ENCODE data around the gene TAGLN3. TPM values are rescaled to one million over a fixed set of nuclear protein-coding genes. Genes with fewer than 3 reads are reported as not detected.
A peak's percentile ranks its signal among the peaks of the same experiment; 100 is the strongest.

Gene TAGLN3
- total and polyA plus RNA-seq, 4 experiments from 2014 or later = not detected

DNA sequence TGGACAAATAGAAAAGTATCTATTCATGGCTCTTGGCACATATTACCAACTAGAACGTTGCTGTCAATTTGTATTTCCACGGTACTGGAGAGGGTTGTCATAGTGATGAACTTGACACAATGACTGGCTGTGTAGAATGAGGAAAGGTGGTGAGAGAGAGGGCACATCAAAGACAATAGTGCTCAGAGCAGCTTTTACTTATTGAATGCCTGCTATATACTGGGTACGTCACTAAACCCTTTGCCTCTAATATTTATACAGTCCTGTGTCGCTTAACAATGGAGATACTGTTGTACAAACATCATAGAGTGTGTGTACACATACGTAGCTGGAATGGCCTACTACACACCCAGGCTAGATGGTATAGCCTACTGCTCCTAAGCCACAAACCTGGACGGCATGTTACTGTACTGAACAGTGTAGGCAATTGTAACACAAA lies 44.1 kb downstream of the TAGLN3 start:
- Mint-ChIP-seq H3K36me3 (no peaks in the 10 kb centered on the region), H3K9me3 (peaks cover 0 to 1% (median 0%) of the 10 kb centered on the region in 8 donors), H3K4me3 (no peak overlapping the region), H3K4me1 (no peaks in the 10 kb centered on the region), H3K27ac (no peak overlapping the region), H3K27me3 (peaks cover 0 to 2% of the 10 kb centered on the region in 2 donors)
- no peaks in the 10 kb centered on the region for H3K36me3 ChIP-seq (ENCODE audit: insufficient read depth, low read length)
- no peak overlapping the region for H3K27ac ChIP-seq (ENCODE audit: low read depth, low read length)
- H3K27me3 ChIP-seq (ENCODE audit: insufficient read depth, low read length) = no peaks in the 10 kb centered on the region
- H3K4me1 ChIP-seq (ENCODE audit: insufficient read depth, low read length) = no peaks in the 10 kb centered on the region
- DNase-seq = no peak
- H3K4me3 ChIP-seq (ENCODE audit: low read length in 2 of 2) = no peak overlapping the region
- ChIA-PET POLR2A (ENCODE audit: partially characterized antibody) (interaction anchor here (1.8 kb wide), 1 partner anchor 29 kb away, joined by 4 read pairs; no protein-coding TSS in a partner anchor), CTCF (ENCODE audit: partially characterized antibody) (interaction anchor here (0.6 to 5.2 kb wide), 22 partner anchors 8 to 334 kb away, joined by 3 to 43 read pairs (median 4); partner anchors contain the start of genes ABHD10 and TMPRSS7)
- no peaks in the 10 kb centered on the region for H3K9me3 ChIP-seq (ENCODE audit: control insufficient read depth in 1 of 2, low read length in 2 of 2)
- intact Hi-C loops (cut with micrococcal nuclease) = loop anchor here (1.0 kb wide), 4 partner anchors 29 to 326 kb away; partner anchors contain the start of gene C3orf52

DNA sequence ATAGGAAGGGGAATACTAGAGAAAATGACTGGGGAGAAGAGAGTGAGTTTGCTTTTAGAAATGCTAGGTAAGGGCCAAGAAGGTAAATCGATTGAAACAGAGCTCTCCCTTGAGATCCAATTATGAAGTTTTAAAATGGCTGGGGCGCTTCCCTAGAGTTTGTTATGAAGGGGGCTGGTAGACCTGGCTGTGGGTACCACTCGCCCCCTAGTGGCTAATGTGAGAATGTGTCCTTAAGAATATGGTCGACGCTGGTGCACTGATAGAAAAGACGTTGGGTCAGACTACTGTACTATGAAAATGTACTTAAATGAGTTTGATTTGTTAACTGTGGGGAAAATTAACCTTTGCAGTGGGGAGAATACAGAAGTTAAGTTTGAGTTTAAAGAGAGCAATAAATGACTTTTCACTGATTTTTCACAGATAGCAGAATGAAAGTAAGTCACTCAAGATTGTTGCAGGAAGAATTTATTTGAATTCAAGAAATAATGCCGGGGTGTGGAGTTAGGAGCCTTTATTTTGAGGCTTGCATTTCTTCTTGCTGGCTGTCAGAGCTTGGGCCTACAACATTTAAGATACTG lies 45.0 kb downstream of the TAGLN3 start:
- POLR2A ChIA-PET (ENCODE audit: partially characterized antibody) = interaction anchor here (1.8 kb wide), 1 partner anchor 28 kb away, joined by 4 read pairs; no protein-coding TSS in a partner anchor

DNA sequence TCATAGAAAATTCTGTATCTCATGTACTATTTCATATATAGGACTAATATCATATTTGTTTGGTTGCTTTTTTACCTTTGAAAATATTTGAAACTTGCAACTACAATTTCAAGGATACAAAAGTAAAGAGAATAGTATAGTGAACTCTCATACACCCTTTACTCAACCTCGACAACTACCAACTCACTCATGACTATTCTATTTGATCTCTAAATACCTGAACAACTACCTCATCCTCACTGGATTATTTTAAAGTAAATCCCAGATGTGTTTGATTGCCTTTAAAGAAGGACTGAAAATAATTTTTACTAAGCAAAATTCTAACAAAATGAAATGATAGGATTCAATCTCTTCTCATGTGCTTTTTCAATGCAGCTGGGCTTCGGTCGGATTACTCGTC lies 47.9 kb downstream of the TAGLN3 start:
- Mint-ChIP-seq H3K27ac (no peak overlapping the region), H3K9me3 (peaks cover 0 to 2% (median 0%) of the 10 kb centered on the region in 8 donors)
- CTCF ChIA-PET (ENCODE audit: partially characterized antibody) = interaction anchor here (1.0 to 1.1 kb wide), 2 partner anchors 57 to 65 kb away, joined by 3 to 5 read pairs; no protein-coding TSS in a partner anchor

More for the DNA sequence above, 45.0 kb downstream of the TAGLN3 start:
- Mint-ChIP-seq H3K4me1 (no peaks in the 10 kb centered on the region), H3K9me3 (no peaks in the 10 kb centered on the region), H3K27ac (no peak overlapping the region), H3K4me3 (no peak overlapping the region), H3K27me3 (peaks cover 1 to 2% of the 10 kb centered on the region in 2 donors), H3K36me3 (no peaks in the 10 kb centered on the region)
- no peak overlapping the region for H3K4me3 ChIP-seq (ENCODE audit: low read length in 2 of 2)
- intact Hi-C loops (cut with micrococcal nuclease) = loop anchor here (1.0 kb wide), 4 partner anchors 29 to 326 kb away; partner anchors contain the start of gene C3orf52
- H3K36me3 ChIP-seq (ENCODE audit: insufficient read depth, low read length) = no peaks in the 10 kb centered on the region
- no peaks in the 10 kb centered on the region for H3K9me3 ChIP-seq (ENCODE audit: control insufficient read depth in 1 of 2, low read length in 2 of 2)
- H3K27me3 ChIP-seq (ENCODE audit: insufficient read depth, low read length) = no peaks in the 10 kb centered on the region
- H3K27ac ChIP-seq (ENCODE audit: low read depth, low read length) = no peak overlapping the region
- no peaks in the 10 kb centered on the region for H3K4me1 ChIP-seq (ENCODE audit: insufficient read depth, low read length)
- DNase-seq = peak; percentile 53 to 64 (median 56)
- CTCF ChIA-PET (ENCODE audit: partially characterized antibody) = interaction anchor here (0.6 to 5.2 kb wide), 25 partner anchors 9 to 335 kb away, joined by 3 to 43 read pairs (median 4); partner anchors contain the start of genes ABHD10, C3orf52 and TMPRSS7

DNA sequence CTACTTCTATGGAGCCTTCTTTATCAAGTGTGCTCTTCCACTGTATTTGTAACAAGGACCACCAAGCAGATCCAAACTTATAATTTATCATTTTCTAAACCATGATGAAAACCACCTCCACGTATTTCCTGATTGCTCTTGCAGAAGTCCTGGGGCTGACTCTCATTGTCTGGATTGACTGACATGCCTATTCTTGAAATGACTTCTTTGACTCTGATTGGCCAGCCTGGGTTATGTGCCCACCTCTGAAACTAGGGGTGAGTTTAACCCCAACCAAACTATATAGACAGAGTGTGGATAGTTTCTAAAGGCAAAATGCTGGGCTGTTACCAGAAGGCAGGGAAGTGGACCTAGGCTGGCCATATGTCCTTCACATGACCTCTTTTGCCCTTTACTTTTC lies 48.5 kb downstream of the TAGLN3 start:
- Mint-ChIP-seq H3K4me3 (no peak overlapping the region), H3K9me3 (peaks cover 0 to 2% (median 0%) of the 10 kb centered on the region in 8 donors), H3K4me1 (no peaks in the 10 kb centered on the region), H3K27ac (no peak overlapping the region), H3K36me3 (no peaks in the 10 kb centered on the region), H3K27me3 (peaks cover 3 to 4% of the 10 kb centered on the region in 2 donors)
- no peak for DNase-seq
- H3K36me3 ChIP-seq (ENCODE audit: insufficient read depth, low read length) = no peaks in the 10 kb centered on the region
- CTCF ChIA-PET (ENCODE audit: partially characterized antibody) = no interaction called here
- H3K9me3 ChIP-seq (ENCODE audit: control insufficient read depth in 1 of 2, low read length in 2 of 2) = no peaks in the 10 kb centered on the region
- H3K4me3 ChIP-seq (ENCODE audit: low read length in 2 of 2) = no peak overlapping the region
- H3K27me3 ChIP-seq (ENCODE audit: insufficient read depth, low read length) = no peaks in the 10 kb centered on the region
- intact Hi-C loops (cut with micrococcal nuclease) = no loop called here
- no peaks in the 10 kb centered on the region for H3K4me1 ChIP-seq (ENCODE audit: insufficient read depth, low read length)
- H3K27ac ChIP-seq (ENCODE audit: low read depth, low read length) = no peak overlapping the region
- POLR2A ChIA-PET (ENCODE audit: partially characterized antibody) = no interaction called here

More for the DNA sequence above, 47.9 kb downstream of the TAGLN3 start:
- no peaks in the 10 kb centered on the region for H3K36me3 ChIP-seq (ENCODE audit: insufficient read depth, low read length)
- intact Hi-C loops (cut with micrococcal nuclease) = no loop called here
- Mint-ChIP-seq H3K4me1 (no peaks in the 10 kb centered on the region), H3K4me3 (no peak overlapping the region), H3K27me3 (peaks cover under 1 to 3% of the 10 kb centered on the region in 2 donors), H3K36me3 (no peaks in the 10 kb centered on the region)
- H3K4me1 ChIP-seq (ENCODE audit: insufficient read depth, low read length) = no peaks in the 10 kb centered on the region
- H3K27ac ChIP-seq (ENCODE audit: low read depth, low read length) = no peak overlapping the region
- no peak overlapping the region for H3K4me3 ChIP-seq (ENCODE audit: low read length in 2 of 2)
- H3K27me3 ChIP-seq (ENCODE audit: insufficient read depth, low read length) = no peaks in the 10 kb centered on the region
- POLR2A ChIA-PET (ENCODE audit: partially characterized antibody) = no interaction called here
- DNase-seq = no peak
- no peaks in the 10 kb centered on the region for H3K9me3 ChIP-seq (ENCODE audit: control insufficient read depth in 1 of 2, low read length in 2 of 2)

DNA sequence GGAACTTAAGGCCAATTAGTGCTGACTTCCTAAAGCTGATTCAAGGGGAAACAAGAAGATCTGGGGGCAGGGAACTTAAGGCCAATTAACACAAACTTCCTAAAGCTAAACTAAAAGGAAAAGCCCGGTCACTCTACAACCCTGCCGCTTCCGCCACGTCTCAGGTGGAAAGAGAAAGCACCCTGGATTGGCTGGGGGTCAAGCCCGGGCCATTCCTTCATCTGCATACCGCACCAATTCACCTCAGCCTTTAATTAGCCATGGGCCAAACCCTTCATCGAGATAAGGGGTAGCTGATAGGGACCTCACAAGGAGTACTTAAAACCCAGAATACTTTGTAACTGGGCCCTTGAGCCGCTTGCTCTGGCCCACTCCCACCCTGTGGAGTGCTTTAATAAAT lies 50.2 kb downstream of the TAGLN3 start:
- Histone ChIP-seq H3K4me1 (ENCODE audit: insufficient read depth, low read length) (no peaks in the 10 kb centered on the region), H3K4me3 (ENCODE audit: low read length in 2 of 2) (no peak overlapping the region), H3K27ac (ENCODE audit: low read depth, low read length) (no peak overlapping the region), H3K36me3 (ENCODE audit: insufficient read depth, low read length) (no peaks in the 10 kb centered on the region), H3K9me3 (ENCODE audit: control insufficient read depth in 1 of 2, low read length in 2 of 2) (no peaks in the 10 kb centered on the region), H3K27me3 (ENCODE audit: insufficient read depth, low read length) (no peaks in the 10 kb centered on the region)
- DNase-seq = no peak
- H3K27me3 Mint-ChIP-seq = peaks cover 4 to 5% of the 10 kb centered on the region in 2 donors
- ChIA-PET CTCF (ENCODE audit: partially characterized antibody) (interaction anchor here (1.2 kb wide), 1 partner anchor 8 kb away, joined by 3 read pairs; no protein-coding TSS in a partner anchor), POLR2A (ENCODE audit: partially characterized antibody) (no interaction called here)
- H3K36me3 Mint-ChIP-seq = no peaks in the 10 kb centered on the region
- H3K9me3 Mint-ChIP-seq = peaks cover 0 to 2% (median 0%) of the 10 kb centered on the region in 8 donors
- no peaks in the 10 kb centered on the region for H3K4me1 Mint-ChIP-seq
- intact Hi-C loops (cut with micrococcal nuclease) = no loop called here
- H3K4me3 Mint-ChIP-seq = peak overlapping the region in 1 of 8 donors; percentile 15
- no peak overlapping the region for H3K27ac Mint-ChIP-seq

DNA sequence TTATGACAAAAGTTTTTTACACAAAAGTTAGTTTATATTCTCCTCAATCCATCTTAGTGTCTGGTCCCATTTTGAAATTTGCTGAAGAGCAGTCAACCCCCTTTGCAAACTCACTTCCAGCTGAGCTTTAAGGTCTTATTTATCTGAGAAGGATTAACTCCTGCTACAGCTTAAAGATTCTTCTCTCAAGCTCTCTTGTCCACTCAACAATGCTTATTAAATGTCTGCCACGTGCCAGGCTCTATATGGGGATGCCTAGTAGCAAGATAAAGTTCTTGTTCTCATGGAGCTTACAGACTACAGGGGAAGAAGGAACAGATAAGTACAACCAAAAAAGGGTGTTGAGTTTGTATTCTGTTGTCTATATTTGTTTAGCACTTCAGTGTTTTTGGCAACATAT lies 54.5 kb downstream of the TAGLN3 start:
- Mint-ChIP-seq H3K27me3 (peaks cover 4 to 18% of the 10 kb centered on the region in 2 donors), H3K36me3 (no peaks in the 10 kb centered on the region), H3K27ac (no peak overlapping the region), H3K4me3 (no peak overlapping the region), H3K9me3 (peaks cover 0 to 2% (median 0%) of the 10 kb centered on the region in 8 donors), H3K4me1 (peaks cover 4 to 12% (median 5%) of the 10 kb centered on the region in 4 donors)
- ChIA-PET CTCF (ENCODE audit: partially characterized antibody) (interaction anchor here (1.5 to 3.6 kb wide), 2 partner anchors 10 to 14 kb away, joined by 3 to 43 read pairs; no protein-coding TSS in a partner anchor), POLR2A (ENCODE audit: partially characterized antibody) (no interaction called here)
- Histone ChIP-seq H3K4me1 (ENCODE audit: insufficient read depth, low read length) (no peaks in the 10 kb centered on the region), H3K27ac (ENCODE audit: low read depth, low read length) (no peak overlapping the region), H3K36me3 (ENCODE audit: insufficient read depth, low read length) (no peaks in the 10 kb centered on the region), H3K4me3 (ENCODE audit: low read length in 2 of 2) (no peak overlapping the region), H3K27me3 (ENCODE audit: insufficient read depth, low read length) (no peaks in the 10 kb centered on the region), H3K9me3 (ENCODE audit: control insufficient read depth in 1 of 2, low read length in 2 of 2) (no peaks in the 10 kb centered on the region)
- intact Hi-C loops (cut with micrococcal nuclease) = no loop called here
- no peak for DNase-seq

DNA sequence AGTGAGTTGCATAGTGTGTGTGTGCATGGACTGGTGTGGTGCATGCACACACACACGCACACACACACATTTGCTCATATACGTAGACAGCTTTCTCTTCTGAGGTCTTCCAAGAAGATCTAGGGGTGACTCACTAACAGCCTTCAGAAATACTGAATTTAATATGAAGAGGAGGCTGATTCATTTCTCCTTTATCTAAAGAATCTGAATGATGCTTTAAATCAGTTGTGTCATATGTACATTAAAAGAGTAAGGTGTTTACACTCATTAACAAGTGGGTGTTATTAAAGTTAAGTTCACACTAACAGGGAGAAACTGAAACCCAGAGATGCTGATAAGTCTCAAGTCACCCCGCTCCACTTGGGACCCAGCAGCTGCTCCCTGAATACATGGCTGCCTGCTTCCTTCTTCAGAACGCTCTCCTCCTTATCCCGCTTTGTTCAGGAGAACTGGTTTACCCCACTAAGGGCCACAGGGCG lies 57.8 kb downstream of the TAGLN3 start:
- H3K9me3 Mint-ChIP-seq = peaks cover 0 to 4% (median 1%) of the 10 kb centered on the region in 8 donors
- CTCF ChIA-PET (ENCODE audit: partially characterized antibody) = interaction anchor here (2.2 kb wide), 1 partner anchor 13 kb away, joined by 11 read pairs; no protein-coding TSS in a partner anchor
- H3K4me1 ChIP-seq (ENCODE audit: insufficient read depth, low read length) = no peaks in the 10 kb centered on the region
- peak overlapping the region in 3 of 8 donors; percentile 3 to 53 (median 34) for H3K4me3 Mint-ChIP-seq
- no peak for DNase-seq
- no peaks in the 10 kb centered on the region for H3K36me3 Mint-ChIP-seq
- intact Hi-C loops (cut with micrococcal nuclease) = no loop called here
- no peak overlapping the region for H3K27ac Mint-ChIP-seq
- POLR2A ChIA-PET (ENCODE audit: partially characterized antibody) = interaction anchor here (0.6 kb wide), 1 partner anchor 11 kb away, joined by 3 read pairs; no protein-coding TSS in a partner anchor
- H3K9me3 ChIP-seq (ENCODE audit: control insufficient read depth in 1 of 2, low read length in 2 of 2) = no peaks in the 10 kb centered on the region
- peaks cover 2 to 21% of the 10 kb centered on the region in 2 donors for H3K27me3 Mint-ChIP-seq
- H3K27ac ChIP-seq (ENCODE audit: low read depth, low read length) = no peak overlapping the region
- H3K27me3 ChIP-seq (ENCODE audit: insufficient read depth, low read length) = no peaks in the 10 kb centered on the region
- H3K4me3 ChIP-seq (ENCODE audit: low read length in 2 of 2) = no peak overlapping the region
- no peaks in the 10 kb centered on the region for H3K36me3 ChIP-seq (ENCODE audit: insufficient read depth, low read length)
- peaks cover 4 to 12% (median 5%) of the 10 kb centered on the region in 4 donors for H3K4me1 Mint-ChIP-seq
